C4-2B (cell line): ENCODE results near the gene SH3RF3.

Experiments used
- CTCF ChIP-seq: fragments of 450-650 bp; conservative IDR thresholded peaks from 2 replicates; pipeline ENCODE4 v1.5.1; 2017; ENCODE audit warnings: mild to moderate bottlenecking
- ZFX ChIP-seq: fragments of 450-650 bp; IDR thresholded peaks from 2 replicates; pipeline ENCODE4 v1.6.1; 2017

GRCh38 chr2:109377976-109378375 is 249.0 kb downstream of the SH3RF3 start:
- TF ChIP-seq CTCF, result no peak
- no peak for TF ChIP-seq ZFX
